ENCODE data around the gene HSD17B4.
"Not testable (repeated sequence)": the region's sequence is repeated elsewhere in the genome, so short reads cannot be mapped to it uniquely, and the experiment has no call there.

The HSD17B4 gene

DNA sequence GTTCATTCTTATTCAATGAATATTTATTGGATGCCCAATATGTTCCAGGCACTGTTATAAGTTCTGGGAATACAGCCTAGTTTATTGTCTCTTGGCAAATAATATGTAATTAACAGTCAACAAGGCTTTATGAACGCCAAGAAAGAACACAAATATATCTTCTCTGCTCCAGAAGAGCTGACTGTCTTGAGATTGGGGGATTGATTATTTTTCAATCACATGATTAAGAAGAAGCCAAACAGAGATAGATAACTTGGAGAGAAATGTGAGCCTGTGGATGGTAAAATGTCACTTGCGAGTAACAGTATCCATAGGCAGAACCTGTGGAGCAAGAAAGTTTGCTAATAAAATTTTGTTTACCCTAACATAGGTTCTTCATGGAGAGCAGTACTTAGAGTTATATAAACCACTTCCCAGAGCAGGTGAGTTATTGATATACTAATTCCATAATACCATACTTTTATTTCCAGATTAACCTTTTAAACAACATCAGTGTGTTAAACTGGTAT, 49.4 kb downstream of the HSD17B4 start:
- TF ChIP-seq, protein P1, sequence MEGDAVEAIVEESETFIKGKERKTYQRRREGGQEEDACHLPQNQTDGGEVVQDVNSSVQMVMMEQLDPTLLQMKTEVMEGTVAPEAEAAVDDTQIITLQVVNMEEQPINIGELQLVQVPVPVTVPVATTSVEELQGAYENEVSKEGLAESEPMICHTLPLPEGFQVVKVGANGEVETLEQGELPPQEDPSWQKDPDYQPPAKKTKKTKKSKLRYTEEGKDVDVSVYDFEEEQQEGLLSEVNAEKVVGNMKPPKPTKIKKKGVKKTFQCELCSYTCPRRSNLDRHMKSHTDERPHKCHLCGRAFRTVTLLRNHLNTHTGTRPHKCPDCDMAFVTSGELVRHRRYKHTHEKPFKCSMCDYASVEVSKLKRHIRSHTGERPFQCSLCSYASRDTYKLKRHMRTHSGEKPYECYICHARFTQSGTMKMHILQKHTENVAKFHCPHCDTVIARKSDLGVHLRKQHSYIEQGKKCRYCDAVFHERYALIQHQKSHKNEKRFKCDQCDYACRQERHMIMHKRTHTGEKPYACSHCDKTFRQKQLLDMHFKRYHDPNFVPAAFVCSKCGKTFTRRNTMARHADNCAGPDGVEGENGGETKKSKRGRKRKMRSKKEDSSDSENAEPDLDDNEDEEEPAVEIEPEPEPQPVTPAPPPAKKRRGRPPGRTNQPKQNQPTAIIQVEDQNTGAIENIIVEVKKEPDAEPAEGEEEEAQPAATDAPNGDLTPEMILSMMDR (IDR thresholded peaks at IDR 0.05; ENCODE audit: extremely low read depth, insufficient read depth, missing control alignments): no peak
- no peak for DNase-seq (ENCODE audit: low spot score)
- in situ Hi-C loops (cut with MboI; ENCODE audit: low pct_unique_long_range_greater_than_20kb, low sequenced_read_pairs, unreplicated experiment): no loop called here

DNA sequence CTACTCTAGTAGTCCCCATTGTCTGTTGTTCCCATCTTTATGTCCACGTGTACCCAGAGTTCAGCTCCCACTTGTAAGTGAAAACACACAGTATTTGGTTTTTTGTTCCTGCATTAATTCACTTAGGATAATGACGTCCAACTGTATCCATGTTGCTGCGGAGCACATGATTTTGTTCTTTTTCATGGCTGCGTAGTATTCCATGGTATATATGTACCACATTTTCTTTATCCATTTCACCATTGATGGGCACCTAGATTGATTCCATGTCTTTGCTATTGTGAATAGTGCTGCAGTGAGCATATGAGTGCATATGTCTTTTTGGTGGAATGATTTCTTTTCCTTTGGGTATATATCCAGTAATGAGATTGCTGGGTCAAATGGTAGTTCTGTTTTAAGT, 51.6 kb downstream of the HSD17B4 start:
- DNase-seq (ENCODE audit: low spot score); in situ Hi-C loops (cut with MboI; ENCODE audit: low pct_unique_long_range_greater_than_20kb, low sequenced_read_pairs, unreplicated experiment): not testable (repeated sequence)

DNA sequence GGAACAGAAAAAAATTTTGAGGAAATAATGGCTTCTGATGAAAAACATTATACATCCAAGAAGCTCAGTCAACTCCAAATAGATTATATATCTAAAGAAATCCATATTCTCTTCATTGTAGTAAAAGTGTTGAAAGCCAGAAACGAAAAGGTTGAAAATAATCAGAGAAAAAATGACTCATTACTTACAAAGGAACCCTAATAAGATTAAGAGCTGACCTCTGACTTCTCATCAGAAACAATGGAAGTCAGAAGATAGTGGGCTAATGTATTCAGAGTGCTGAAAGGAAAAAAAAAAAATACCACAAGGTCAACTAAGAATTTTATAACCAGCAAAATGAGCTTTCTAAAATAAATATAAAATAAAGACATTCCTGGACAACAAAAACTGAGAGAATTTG, 60.0 kb downstream of the HSD17B4 start:
- no peak for DNase-seq (ENCODE audit: low spot score)
- in situ Hi-C loops (cut with MboI; ENCODE audit: low pct_unique_long_range_greater_than_20kb, low sequenced_read_pairs, unreplicated experiment): no loop called here
- TF ChIP-seq, protein P1 (IDR thresholded peaks at IDR 0.05; ENCODE audit: extremely low read depth, insufficient read depth, missing control alignments): no peak

DNA sequence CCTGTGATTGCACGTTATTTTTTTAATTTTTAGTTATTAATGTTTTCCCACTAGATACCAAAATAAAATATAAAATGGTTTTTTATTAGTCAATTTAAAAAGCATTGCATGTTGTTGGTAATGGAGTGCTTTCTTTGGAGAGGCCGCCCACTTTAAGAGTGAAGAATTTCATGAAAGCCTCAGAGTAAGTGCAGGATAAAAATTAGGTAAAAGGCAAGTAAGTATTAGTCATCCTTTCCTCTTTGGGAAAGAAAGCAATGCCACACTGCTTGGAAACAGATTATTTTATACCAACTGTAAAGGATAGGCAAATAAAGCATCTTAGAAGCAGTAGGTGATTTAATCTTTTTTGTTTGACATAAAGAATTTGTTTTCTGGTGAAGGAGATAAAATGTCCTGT, 62.9 kb downstream of the HSD17B4 start:
- in situ Hi-C loops (cut with MboI; ENCODE audit: low pct_unique_long_range_greater_than_20kb, low sequenced_read_pairs, unreplicated experiment): no loop called here
- TF ChIP-seq, protein P1 (IDR thresholded peaks at IDR 0.05; ENCODE audit: extremely low read depth, insufficient read depth, missing control alignments): no peak
- no peak for DNase-seq (ENCODE audit: low spot score)

DNA sequence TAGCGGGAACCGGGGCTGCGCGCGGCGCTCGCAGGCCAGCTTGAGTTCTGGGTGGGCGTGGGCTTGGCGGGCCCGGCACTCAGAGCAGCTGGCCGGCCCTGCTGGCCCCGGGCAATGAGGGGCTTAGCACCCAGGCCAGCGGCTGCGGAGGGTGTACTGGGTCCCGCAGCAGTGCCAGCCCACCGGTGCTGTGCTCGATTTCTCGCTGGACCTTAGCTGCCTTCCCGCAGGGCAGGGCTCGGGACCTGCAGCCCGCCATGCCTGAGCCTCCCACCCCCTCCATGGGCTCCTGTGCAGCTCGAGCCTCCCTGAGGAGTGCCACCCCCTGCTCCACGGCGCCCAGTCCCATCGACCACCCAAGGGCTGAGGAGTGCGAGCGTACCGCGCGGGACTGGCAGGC, 64.8 kb downstream of the HSD17B4 start:
- in situ Hi-C loops (cut with MboI; ENCODE audit: low pct_unique_long_range_greater_than_20kb, low sequenced_read_pairs, unreplicated experiment): not testable (repeated sequence)

DNA sequence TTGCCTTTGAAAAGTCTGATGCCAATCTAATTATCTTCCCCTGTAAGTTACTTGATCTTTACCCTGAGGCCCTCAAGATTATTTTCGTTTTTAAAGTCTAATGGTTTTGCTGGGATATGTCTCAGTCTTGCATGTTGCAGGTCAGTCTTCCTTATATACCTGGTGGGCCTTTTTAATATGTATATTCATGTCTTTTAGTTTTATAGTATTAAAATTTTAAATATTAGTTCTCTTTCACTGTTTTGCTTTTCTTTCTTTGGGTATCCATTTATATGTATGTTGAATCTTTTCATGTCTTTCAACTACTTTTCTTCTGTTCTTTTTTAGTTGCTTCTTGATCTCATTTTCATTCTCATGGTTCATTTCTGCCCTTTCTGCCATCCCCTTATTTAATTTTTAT, 68.9 kb downstream of the HSD17B4 start:
- DNase-seq (ENCODE audit: low spot score): no peak
- TF ChIP-seq, protein P1 (IDR thresholded peaks at IDR 0.05; ENCODE audit: extremely low read depth, insufficient read depth, missing control alignments): no peak
- in situ Hi-C loops (cut with MboI; ENCODE audit: low pct_unique_long_range_greater_than_20kb, low sequenced_read_pairs, unreplicated experiment): no loop called here

More for the DNA sequence above, 64.8 kb downstream of the HSD17B4 start:
- DNase-seq (ENCODE audit: low spot score): not testable (repeated sequence)

DNA sequence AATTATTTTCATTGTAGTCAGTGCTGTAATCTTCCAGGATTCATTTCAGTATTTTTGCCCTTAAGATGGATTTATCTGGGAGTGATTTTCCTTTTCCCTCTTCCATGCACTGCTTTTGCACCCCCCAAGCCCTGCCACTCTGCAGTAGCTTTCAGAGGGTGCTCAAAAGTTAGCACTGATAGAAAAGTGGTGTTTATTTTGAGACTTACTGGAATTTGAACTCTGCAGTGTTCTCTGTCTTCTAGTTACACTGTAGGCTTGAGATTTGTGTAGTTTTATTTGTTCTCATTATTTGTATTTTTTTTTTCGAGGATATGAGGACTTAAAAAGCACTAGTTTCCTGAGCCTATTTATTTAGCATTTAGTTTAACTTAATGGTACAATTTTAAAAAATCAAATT, 70.5 kb downstream of the HSD17B4 start:
- in situ Hi-C loops (cut with MboI; ENCODE audit: low pct_unique_long_range_greater_than_20kb, low sequenced_read_pairs, unreplicated experiment): no loop called here
- TF ChIP-seq, protein P1 (IDR thresholded peaks at IDR 0.05; ENCODE audit: extremely low read depth, insufficient read depth, missing control alignments): no peak
- no peak for DNase-seq (ENCODE audit: low spot score)

DNA sequence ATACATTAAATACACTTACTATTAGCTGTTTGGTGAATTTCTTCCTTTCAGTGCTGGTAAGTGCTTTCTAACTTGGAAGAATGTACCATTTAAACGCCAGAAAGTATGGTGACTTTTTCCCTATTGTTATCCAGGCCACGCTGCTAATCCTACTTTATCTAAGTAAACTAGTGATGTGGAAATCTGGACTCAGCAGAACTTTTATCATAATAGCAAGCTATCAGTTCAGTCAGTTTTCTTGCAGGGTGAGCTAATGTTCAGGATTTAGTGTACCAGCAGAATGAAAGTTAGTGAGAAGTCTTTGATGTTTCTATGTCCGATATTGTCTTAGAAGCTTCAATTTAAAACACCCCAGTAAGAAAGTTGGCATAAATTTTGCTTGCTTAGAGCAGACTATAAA, 72.2 kb downstream of the HSD17B4 start:
- TF ChIP-seq, protein P1 (IDR thresholded peaks at IDR 0.05; ENCODE audit: extremely low read depth, insufficient read depth, missing control alignments): no peak
- no peak for DNase-seq (ENCODE audit: low spot score)
- in situ Hi-C loops (cut with MboI; ENCODE audit: low pct_unique_long_range_greater_than_20kb, low sequenced_read_pairs, unreplicated experiment): no loop called here

Measured in GM13977 (cell line).